Measurements from ENCODE around the gene GALNT2. TPM values are rescaled to one million over a fixed set of nuclear protein-coding genes. Genes with fewer than 3 reads are reported as not detected.

GALNT2 gene
- polyA plus RNA-seq, 1 donor, result 47.1 TPM

- H3K36me3 ChIP-seq (ENCODE audit: control insufficient read depth, insufficient read depth, low read length), result no peaks in the 10 kb centered on the region
- DNase-seq, result no peak
- no peaks in the 10 kb centered on the region for H3K27me3 ChIP-seq (ENCODE audit: control insufficient read depth, insufficient read depth, low read length)
- no peaks in the 10 kb centered on the region for H3K9me3 ChIP-seq (ENCODE audit: control insufficient read depth, low read depth, low read length)
- no peaks in the 10 kb centered on the region for H3K4me1 ChIP-seq (ENCODE audit: control insufficient read depth, insufficient read depth, low read length)
- no peak overlapping the region for H3K27ac ChIP-seq (ENCODE audit: low read length)
- 100% methylated on average over 3 of the region's 15 CpGs for WGBS (ENCODE audit: insufficient coverage, low lambda C conversion rate)
- H3K4me3 ChIP-seq (ENCODE audit: low read length), result no peak overlapping the region
Measured at GRCh38 chr1:230309646-230310177, 242.7 kb downstream of the GALNT2 start.

- Histone ChIP-seq H3K27ac (ENCODE audit: low read length) (no peak overlapping the region), H3K4me3 (ENCODE audit: low read length) (no peak overlapping the region), H3K27me3 (ENCODE audit: control insufficient read depth, insufficient read depth, low read length) (no peaks in the 10 kb centered on the region), H3K36me3 (ENCODE audit: control insufficient read depth, insufficient read depth, low read length) (no peaks in the 10 kb centered on the region), H3K9me3 (ENCODE audit: control insufficient read depth, low read depth, low read length) (no peaks in the 10 kb centered on the region), H3K4me1 (ENCODE audit: control insufficient read depth, insufficient read depth, low read length) (no peaks in the 10 kb centered on the region)
- DNase-seq, result peak; percentile 50 to 67
- WGBS (ENCODE audit: insufficient coverage, low lambda C conversion rate), result no CpG with 5 or more reads among the region's 14 CpGs
Measured at GRCh38 chr1:230310381-230311163, 243.5 kb downstream of the GALNT2 start.

GRCh38 chr1:230312676-230313075, 245.6 kb downstream of the GALNT2 start:
- Histone ChIP-seq H3K27ac (ENCODE audit: low read length) (no peak overlapping the region), H3K27me3 (ENCODE audit: control insufficient read depth, insufficient read depth, low read length) (no peaks in the 10 kb centered on the region), H3K36me3 (ENCODE audit: control insufficient read depth, insufficient read depth, low read length) (no peaks in the 10 kb centered on the region), H3K4me3 (ENCODE audit: low read length) (no peak overlapping the region), H3K9me3 (ENCODE audit: control insufficient read depth, low read depth, low read length) (no peaks in the 10 kb centered on the region), H3K4me1 (ENCODE audit: control insufficient read depth, insufficient read depth, low read length) (no peaks in the 10 kb centered on the region)
- WGBS (ENCODE audit: insufficient coverage, low lambda C conversion rate), result no CpG with 5 or more reads among the region's 3 CpGs
- no peak for DNase-seq

GRCh38 chr1:230313453-230314141, 246.6 kb downstream of the GALNT2 start:
- 0% methylated on average over 1 of the region's 12 CpGs for WGBS (ENCODE audit: insufficient coverage, low lambda C conversion rate)
- Histone ChIP-seq H3K4me3 (ENCODE audit: low read length) (no peak overlapping the region), H3K4me1 (ENCODE audit: control insufficient read depth, insufficient read depth, low read length) (no peaks in the 10 kb centered on the region), H3K27me3 (ENCODE audit: control insufficient read depth, insufficient read depth, low read length) (no peaks in the 10 kb centered on the region), H3K27ac (ENCODE audit: low read length) (no peak overlapping the region), H3K36me3 (ENCODE audit: control insufficient read depth, insufficient read depth, low read length) (no peaks in the 10 kb centered on the region), H3K9me3 (ENCODE audit: control insufficient read depth, low read depth, low read length) (no peaks in the 10 kb centered on the region)
- no peak for DNase-seq

GRCh38 chr1:230314142-230314470, 247.1 kb downstream of the GALNT2 start:
- WGBS (ENCODE audit: insufficient coverage, low lambda C conversion rate), result no CpG with 5 or more reads among the region's 8 CpGs
- H3K36me3 ChIP-seq (ENCODE audit: control insufficient read depth, insufficient read depth, low read length), result no peaks in the 10 kb centered on the region
- no peaks in the 10 kb centered on the region for H3K9me3 ChIP-seq (ENCODE audit: control insufficient read depth, low read depth, low read length)
- no peak overlapping the region for H3K27ac ChIP-seq (ENCODE audit: low read length)
- no peak for DNase-seq
- no peaks in the 10 kb centered on the region for H3K27me3 ChIP-seq (ENCODE audit: control insufficient read depth, insufficient read depth, low read length)
- no peaks in the 10 kb centered on the region for H3K4me1 ChIP-seq (ENCODE audit: control insufficient read depth, insufficient read depth, low read length)
- H3K4me3 ChIP-seq (ENCODE audit: low read length), result no peak overlapping the region

GRCh38 chr1:230315099-230315498, 248.1 kb downstream of the GALNT2 start:
- H3K9me3 ChIP-seq (ENCODE audit: control insufficient read depth, low read depth, low read length), result no peaks in the 10 kb centered on the region
- H3K4me3 ChIP-seq (ENCODE audit: low read length), result no peak overlapping the region
- no peaks in the 10 kb centered on the region for H3K4me1 ChIP-seq (ENCODE audit: control insufficient read depth, insufficient read depth, low read length)
- no peak for DNase-seq
- H3K27ac ChIP-seq (ENCODE audit: low read length), result no peak overlapping the region
- H3K36me3 ChIP-seq (ENCODE audit: control insufficient read depth, insufficient read depth, low read length), result no peaks in the 10 kb centered on the region
- H3K27me3 ChIP-seq (ENCODE audit: control insufficient read depth, insufficient read depth, low read length), result no peaks in the 10 kb centered on the region
- WGBS (ENCODE audit: insufficient coverage, low lambda C conversion rate), result no CpG with 5 or more reads among the region's 6 CpGs

- no peaks in the 10 kb centered on the region for H3K9me3 ChIP-seq (ENCODE audit: control insufficient read depth, low read depth, low read length)
- no peak overlapping the region for H3K4me3 ChIP-seq (ENCODE audit: low read length)
- no peaks in the 10 kb centered on the region for H3K4me1 ChIP-seq (ENCODE audit: control insufficient read depth, insufficient read depth, low read length)
- no peak for DNase-seq
- WGBS (ENCODE audit: insufficient coverage, low lambda C conversion rate), result no CpG with 5 or more reads among the region's 23 CpGs
- H3K27me3 ChIP-seq (ENCODE audit: control insufficient read depth, insufficient read depth, low read length), result no peaks in the 10 kb centered on the region
- H3K27ac ChIP-seq (ENCODE audit: low read length), result no peak overlapping the region
- H3K36me3 ChIP-seq (ENCODE audit: control insufficient read depth, insufficient read depth, low read length), result no peaks in the 10 kb centered on the region
Measured at GRCh38 chr1:230316864-230317745, 250.1 kb downstream of the GALNT2 start.

GRCh38 chr1:230317823-230318819, 251.1 kb downstream of the GALNT2 start:
- Histone ChIP-seq H3K27me3 (ENCODE audit: control insufficient read depth, insufficient read depth, low read length) (no peaks in the 10 kb centered on the region), H3K4me3 (ENCODE audit: low read length) (no peak overlapping the region), H3K4me1 (ENCODE audit: control insufficient read depth, insufficient read depth, low read length) (no peaks in the 10 kb centered on the region), H3K9me3 (ENCODE audit: control insufficient read depth, low read depth, low read length) (no peaks in the 10 kb centered on the region), H3K27ac (ENCODE audit: low read length) (no peak overlapping the region), H3K36me3 (ENCODE audit: control insufficient read depth, insufficient read depth, low read length) (no peaks in the 10 kb centered on the region)
- 42% methylated on average over 2 of the region's 23 CpGs for WGBS (ENCODE audit: insufficient coverage, low lambda C conversion rate)
- DNase-seq, result no peak

- no CpG with 5 or more reads among the region's 17 CpGs for WGBS (ENCODE audit: insufficient coverage, low lambda C conversion rate)
- H3K4me1 ChIP-seq (ENCODE audit: control insufficient read depth, insufficient read depth, low read length), result no peaks in the 10 kb centered on the region
- DNase-seq, result no peak
- H3K27ac ChIP-seq (ENCODE audit: low read length), result no peak overlapping the region
- no peak overlapping the region for H3K4me3 ChIP-seq (ENCODE audit: low read length)
- H3K27me3 ChIP-seq (ENCODE audit: control insufficient read depth, insufficient read depth, low read length), result no peaks in the 10 kb centered on the region
- H3K9me3 ChIP-seq (ENCODE audit: control insufficient read depth, low read depth, low read length), result no peaks in the 10 kb centered on the region
- no peaks in the 10 kb centered on the region for H3K36me3 ChIP-seq (ENCODE audit: control insufficient read depth, insufficient read depth, low read length)
Measured at GRCh38 chr1:230319014-230319747, 252.1 kb downstream of the GALNT2 start.
